Liver (tissue), 9 donors: ENCODE measurements around the gene INPP5A. TPM values are rescaled to one million over a fixed set of nuclear protein-coding genes. Genes with fewer than 3 reads are reported as not detected.

Source experiments
- DNase-seq: peaks from one replicate; pipeline ENCODE4 v3.0.0-alpha.2; 2017; ENCODE audit warnings: low spot score
- H3K27ac ChIP-seq, 2 donors: one replicate each; pipeline ENCODE4 v1.7.0; 2013; ENCODE audit warnings: inconsistent platforms in 2 of 2, low read length in 2 of 2, control low read depth in 1 of 2, low read depth in 1 of 2, mild to moderate bottlenecking in 1 of 2
- H3K27me3 ChIP-seq, 4 donors: one replicate each; pipeline versions ENCODE4 v1.6.1 to v1.7.0; 2013; ENCODE audit warnings: low read length in 3 of 4, inconsistent platforms in 1 of 4, mild to moderate bottlenecking in 1 of 4, moderate library complexity in 1 of 4; ENCODE audit not compliant: control insufficient read depth in 4 of 4, insufficient read depth in 4 of 4
- H3K36me3 ChIP-seq, 4 donors: one replicate each; pipeline versions ENCODE4 v1.6.1 to v1.7.0; 2013; ENCODE audit warnings: low read length in 3 of 4, mild to moderate bottlenecking in 3 of 4, low read depth in 1 of 4, moderate library complexity in 1 of 4; ENCODE audit not compliant: control insufficient read depth in 4 of 4, insufficient read depth in 3 of 4
- H3K4me1 ChIP-seq, 4 donors: one replicate each; pipeline versions ENCODE4 v1.6.1 to v1.7.0; 2013; ENCODE audit warnings: low read length in 3 of 4, mild to moderate bottlenecking in 3 of 4, moderate library complexity in 1 of 4; ENCODE audit not compliant: control insufficient read depth in 4 of 4, insufficient read depth in 4 of 4
- H3K4me3 ChIP-seq, 3 donors: one replicate each; pipeline versions ENCODE4 v1.6.1 to v1.7.0; 2013; ENCODE audit warnings: low read length in 3 of 3, control low read depth in 1 of 3, low read depth in 1 of 3, mild to moderate bottlenecking in 1 of 3
- H3K9ac ChIP-seq, 2 donors: one replicate each; pipeline ENCODE4 v1.7.0; 2013; ENCODE audit warnings: low read length in 2 of 2, mild to moderate bottlenecking in 2 of 2, moderate library complexity in 2 of 2, control low read depth in 1 of 2, low read depth in 1 of 2
- H3K9me3 ChIP-seq, 4 donors: one replicate each; pipeline versions ENCODE4 v1.6.1 to v1.7.0; 2013; ENCODE audit warnings: low read length in 3 of 4; ENCODE audit not compliant: control insufficient read depth in 4 of 4
- ATF3 ChIP-seq: IDR thresholded peaks from 2 replicates; pipeline ENCODE4 v1.6.1; 2016; ENCODE audit warnings: antibody characterized with exemption
- CTCF ChIP-seq: fragments of 150-350 bp; IDR thresholded peaks from 2 replicates; pipeline ENCODE4 v1.5.1; 2017; ENCODE audit warnings: improper control_type of control experiment, low read depth, low read length; ENCODE audit not compliant: missing input control
- EGR1 ChIP-seq, 2 donors: IDR thresholded peaks; 2 replicates each; pipeline ENCODE4 v1.6.1; 2016 to 2018; ENCODE audit warnings: antibody characterized with exemption in 2 of 2, low read depth in 2 of 2
- FOXA1 ChIP-seq: IDR thresholded peaks from 2 replicates; pipeline ENCODE4 v1.6.1; 2016; ENCODE audit warnings: antibody characterized with exemption
- FOXA2 ChIP-seq: IDR thresholded peaks from 2 replicates; pipeline ENCODE4 v1.6.1; 2016; ENCODE audit warnings: antibody characterized with exemption
- GABPA ChIP-seq, 2 donors: IDR thresholded peaks in 1 of 2; conservative IDR thresholded peaks in 1 of 2; 2 replicates each; pipeline ENCODE4 v1.6.1; 2016; ENCODE audit warnings: antibody characterized with exemption in 2 of 2, mild to moderate bottlenecking in 1 of 2, moderate library complexity in 1 of 2
- HNF4A ChIP-seq, 2 donors: conservative IDR thresholded peaks; 2 replicates each; pipeline ENCODE4 v1.6.1; 2016; ENCODE audit warnings: antibody characterized with exemption in 2 of 2, mild to moderate bottlenecking in 2 of 2
- HNF4G ChIP-seq: IDR thresholded peaks from 2 replicates; pipeline ENCODE4 v1.6.1; 2016; ENCODE audit warnings: antibody characterized with exemption
- JUND ChIP-seq, 2 donors: IDR thresholded peaks; 2 replicates each; pipeline ENCODE4 v1.6.1; 2016; ENCODE audit warnings: antibody characterized with exemption in 2 of 2
- MAX ChIP-seq: IDR thresholded peaks from 2 replicates; pipeline ENCODE4 v1.6.1; 2016; ENCODE audit warnings: antibody characterized with exemption
- NR2F2 ChIP-seq: IDR thresholded peaks from 2 replicates; pipeline ENCODE4 v1.6.1; 2016; ENCODE audit warnings: antibody characterized with exemption
- RAD21 ChIP-seq, 2 donors: IDR thresholded peaks; 2 replicates each; pipeline ENCODE4 v1.6.1; 2016; ENCODE audit warnings: antibody characterized with exemption in 2 of 2, mild to moderate bottlenecking in 2 of 2
- REST ChIP-seq: IDR thresholded peaks from 2 replicates; pipeline ENCODE4 v1.6.1; 2016; ENCODE audit warnings: antibody characterized with exemption, mild to moderate bottlenecking
- RXRA ChIP-seq, 2 donors: IDR thresholded peaks; 2 replicates each; pipeline ENCODE4 v1.6.1; 2017 to 2018; ENCODE audit warnings: antibody characterized with exemption in 2 of 2, mild to moderate bottlenecking in 1 of 2
- SP1 ChIP-seq: IDR thresholded peaks from 2 replicates; pipeline ENCODE4 v1.6.1; 2018; ENCODE audit warnings: antibody characterized with exemption, mild to moderate bottlenecking
- TAF1 ChIP-seq: conservative IDR thresholded peaks from 2 replicates; pipeline ENCODE4 v1.6.1; 2016; ENCODE audit warnings: antibody characterized with exemption, mild to moderate bottlenecking
- YY1 ChIP-seq: IDR thresholded peaks from 2 replicates; pipeline ENCODE4 v1.6.1; 2016; ENCODE audit warnings: antibody characterized with exemption, mild to moderate bottlenecking
- ZBTB33 ChIP-seq: IDR thresholded peaks from 2 replicates; pipeline ENCODE4 v1.6.1; 2016; ENCODE audit warnings: antibody characterized with exemption
- WGBS: extraction: QIAGEN DNeasy Blood & Tissue Kit; methylation state at CpG from one replicate; pipeline ENCODE4 v1.1.7; 2013; 5-methylcytosine and 5-hydroxymethylcytosine counted together
- polyA plus RNA-seq, 2 donors: library from polyadenylated mRNA; stranded (reverse) in 1 of 2; unstranded in 1 of 2; fragments of 200-250 nt in 1 of 2; fragments of >200 nt in 1 of 2; fragmentation: Nextera tagmentation in 1 of 2; extraction: Ambion mirVana in 1 of 2; gene quantifications; one replicate each; pipeline versions ENCODE4 v1.2.1 to v1.2.3, GENCODE V29; 2013 to 2015
- total RNA-seq, 2 donors: library from RNA; depleted of rRNA; stranded (reverse); fragments of >200 nt; gene quantifications; one replicate each; pipeline ENCODE4 v1.2.3, GENCODE V29; 2014
- donor health status: healthy.
- donor health status: healthy.
- donor health status: healthy.
- donor health status: healthy.
- donor health status: healthy.

INPP5A gene
- total and polyA plus RNA-seq, 4 donors: 4.3 to 26.5 (median 10.9) TPM

GRCh38 chr10:132564690-132565089 is 27.1 kb downstream of the INPP5A start:
- Histone ChIP-seq H3K9me3 (no peaks in the 10 kb centered on the region), H3K4me1 (peaks cover 0 to 3% (median 2%) of the 10 kb centered on the region in 4 donors), H3K4me3 (no peak overlapping the region), H3K27me3 (no peaks in the 10 kb centered on the region), H3K27ac (no peak overlapping the region), H3K9ac (no peak overlapping the region), H3K36me3 (no peaks in the 10 kb centered on the region)
- 95% methylated on average over 11 of the region's 11 CpGs for WGBS
- DNase-seq: no peak
- TF ChIP-seq SP1: no peak
- no peak for TF ChIP-seq EGR1 (IDR thresholded peaks at IDR 0.05; ENCODE audit: low read depth in 2 of 2)
- TF ChIP-seq HNF4G: no peak
- no peak for TF ChIP-seq TAF1
- TF ChIP-seq JUND (IDR thresholded peaks at IDR 0.05): no peak
- no peak for TF ChIP-seq ATF3

GRCh38 chr10:132565516-132566209 is 28.1 kb downstream of the INPP5A start:
- Histone ChIP-seq H3K9ac (no peak overlapping the region), H3K4me1 (peaks cover 0 to 2% (median under 1%) of the 10 kb centered on the region in 4 donors), H3K4me3 (no peak overlapping the region), H3K27ac (no peak overlapping the region), H3K9me3 (no peaks in the 10 kb centered on the region), H3K27me3 (no peaks in the 10 kb centered on the region), H3K36me3 (no peaks in the 10 kb centered on the region)
- no peak for DNase-seq
- WGBS: 96% methylated on average over 12 of the region's 12 CpGs
- TF ChIP-seq RXRA (IDR thresholded peaks at IDR 0.05) (no peak), ZBTB33 (no peak), EGR1 (IDR thresholded peaks at IDR 0.05; ENCODE audit: low read depth in 2 of 2) (no peak), RAD21 (IDR thresholded peaks at IDR 0.05) (no peak), REST (no peak), TAF1 (no peak), CTCF (no peak), GABPA (IDR thresholded peaks at IDR 0.05 in 1 of 2, conservative IDR thresholded peaks at IDR 0.05 in 1 of 2) (no peak), YY1 (no peak), ATF3 (no peak), MAX (no peak), HNF4A (conservative IDR thresholded peaks at IDR 0.05) (no peak), HNF4G (no peak), FOXA1 (no peak), JUND (IDR thresholded peaks at IDR 0.05) (no peak), NR2F2 (no peak), SP1 (no peak), FOXA2 (no peak)
